HG03060 (cell line): ENCODE measurements around the gene GRM4.
"Not testable (repeated sequence)": the region's sequence is repeated elsewhere in the genome, so short reads cannot be mapped to it uniquely, and the experiment has no call there.

Experiments used
- ATAC-seq: cut with Tn5 transposase; IDR thresholded peaks from one replicate; pipeline ENCODE4 v1.9.1; 2021; ENCODE audit warnings: low read depth, moderate number of reproducible peaks; ENCODE audit not compliant: unreplicated experiment

The GRM4 gene

DNA sequence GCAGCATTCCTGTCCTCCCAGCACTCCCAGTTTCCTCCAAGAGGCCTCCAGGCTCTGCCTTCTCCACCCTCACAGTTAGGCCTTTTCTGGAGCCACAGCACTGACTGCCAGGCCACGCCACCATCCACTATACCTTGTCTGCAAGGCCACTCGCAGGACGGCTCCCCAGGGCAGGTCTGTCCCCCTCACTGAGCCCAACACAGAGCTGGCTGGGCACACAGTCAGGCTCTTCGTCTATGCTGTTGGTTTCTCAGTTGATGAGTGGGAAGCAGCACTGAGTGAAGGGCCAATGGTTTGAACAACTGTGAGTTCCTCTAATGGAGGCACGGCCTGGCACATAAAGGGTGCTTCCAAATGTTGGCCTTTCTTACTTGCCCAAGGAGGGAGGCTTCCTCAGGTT lies 95.2 kb downstream of the GRM4 start:
- no peak for ATAC-seq

- ATAC-seq = no peak
Observed at GRCh38 chr6:34049395-34050342, 96.2 kb downstream of the GRM4 start.

DNA sequence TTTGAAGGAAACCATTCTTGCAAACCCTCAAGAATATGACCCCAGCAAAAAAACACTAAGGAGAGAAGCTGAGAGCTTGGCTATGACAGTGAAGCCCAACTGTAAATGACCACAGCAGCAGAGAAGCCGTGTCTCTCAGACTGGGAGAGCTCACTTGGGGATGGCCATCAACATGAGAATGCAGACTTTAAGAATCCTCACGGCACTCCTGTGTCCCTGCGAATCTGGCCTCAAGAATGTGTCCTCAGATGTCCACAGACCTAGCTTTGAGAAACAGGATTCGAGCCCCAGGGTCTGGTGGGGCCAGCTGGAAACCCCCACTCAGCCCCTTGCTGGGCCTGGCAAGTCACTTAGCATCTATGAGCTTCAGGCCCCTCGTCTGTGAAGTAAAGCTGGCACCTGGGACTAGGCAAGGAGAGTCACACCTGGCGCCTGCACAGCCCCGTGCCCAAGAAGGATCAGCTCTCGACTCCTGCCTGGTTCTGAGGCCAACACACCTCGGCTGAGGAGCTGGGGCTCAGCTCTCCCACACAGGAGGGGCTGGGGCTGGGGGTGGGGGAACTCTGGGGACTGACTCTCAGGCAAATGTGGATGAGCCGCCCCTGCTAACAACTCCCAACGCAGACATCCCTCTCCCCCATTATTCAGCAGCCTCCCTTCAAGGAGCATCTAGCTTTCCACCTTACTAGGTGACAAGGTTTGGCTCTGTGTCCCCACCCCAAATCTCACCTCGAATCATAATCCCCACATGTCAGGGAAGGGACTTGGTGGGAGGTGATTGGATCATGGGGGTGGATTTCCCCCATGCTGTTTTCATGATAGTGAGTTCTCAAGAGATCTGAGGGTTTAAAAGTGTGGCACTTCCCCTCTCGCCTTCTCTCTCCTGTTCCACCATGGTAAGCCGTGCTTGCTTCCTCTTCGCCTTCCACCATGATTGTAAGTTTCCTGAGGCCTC lies 97.7 kb downstream of the GRM4 start:
- no peak for ATAC-seq

DNA sequence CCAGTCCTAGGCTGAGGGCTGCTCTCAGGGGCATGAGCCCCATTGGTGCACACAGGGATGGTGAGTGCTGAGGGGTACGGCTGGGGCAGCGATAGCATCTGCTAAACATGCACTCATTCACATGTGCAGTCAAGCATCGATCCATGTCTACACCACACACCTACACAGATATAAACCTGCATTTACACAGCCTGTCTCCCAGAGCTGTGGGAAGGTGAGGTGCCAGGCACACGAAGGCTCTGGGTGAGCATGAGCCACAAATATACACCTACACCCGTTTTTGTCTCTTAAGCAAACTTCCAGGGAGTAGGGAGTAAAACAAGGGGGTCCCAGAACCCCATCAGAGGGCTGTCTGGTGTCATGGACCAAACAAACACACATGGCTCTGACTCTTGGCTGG lies 99.3 kb downstream of the GRM4 start:
- no peak for ATAC-seq

GRCh38 chr6:34045771-34046170 lies 100.1 kb downstream of the GRM4 start:
- ATAC-seq = no peak

- no peak for ATAC-seq
Observed at GRCh38 chr6:34044945-34045595, 100.8 kb downstream of the GRM4 start.

- no peak for ATAC-seq
Observed at GRCh38 chr6:34043359-34043758, 102.5 kb downstream of the GRM4 start.

- ATAC-seq = not testable (repeated sequence)
Observed at GRCh38 chr6:34041998-34042397, 103.9 kb downstream of the GRM4 start.

- ATAC-seq = no peak
Observed at GRCh38 chr6:34041385-34041784, 104.5 kb downstream of the GRM4 start.

DNA sequence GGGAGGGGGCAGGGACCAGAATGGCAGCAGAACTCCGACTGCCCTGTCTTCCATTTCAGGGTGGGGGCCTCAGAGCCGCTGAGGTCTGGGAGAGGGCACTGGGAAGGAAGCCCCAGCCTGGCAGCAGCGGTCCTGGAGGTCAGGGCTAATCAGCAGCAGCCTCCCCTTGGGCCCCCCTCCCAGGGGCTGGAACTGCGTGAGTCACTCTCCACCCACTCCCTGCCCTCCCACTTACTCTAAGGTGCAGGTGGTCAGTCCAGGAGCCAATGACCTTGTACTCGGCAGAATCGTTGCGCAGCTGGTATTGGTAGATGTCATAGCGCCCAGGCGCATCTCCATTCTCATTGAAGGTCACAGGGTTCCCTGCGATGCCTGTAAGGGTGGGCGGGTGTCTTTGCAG lies 105.9 kb downstream of the GRM4 start:
- ATAC-seq = no peak

GRCh38 chr6:34037151-34037550 lies 108.7 kb downstream of the GRM4 start:
- no peak for ATAC-seq

GRCh38 chr6:34036357-34037069 lies 109.4 kb downstream of the GRM4 start:
- ATAC-seq = no peak

DNA sequence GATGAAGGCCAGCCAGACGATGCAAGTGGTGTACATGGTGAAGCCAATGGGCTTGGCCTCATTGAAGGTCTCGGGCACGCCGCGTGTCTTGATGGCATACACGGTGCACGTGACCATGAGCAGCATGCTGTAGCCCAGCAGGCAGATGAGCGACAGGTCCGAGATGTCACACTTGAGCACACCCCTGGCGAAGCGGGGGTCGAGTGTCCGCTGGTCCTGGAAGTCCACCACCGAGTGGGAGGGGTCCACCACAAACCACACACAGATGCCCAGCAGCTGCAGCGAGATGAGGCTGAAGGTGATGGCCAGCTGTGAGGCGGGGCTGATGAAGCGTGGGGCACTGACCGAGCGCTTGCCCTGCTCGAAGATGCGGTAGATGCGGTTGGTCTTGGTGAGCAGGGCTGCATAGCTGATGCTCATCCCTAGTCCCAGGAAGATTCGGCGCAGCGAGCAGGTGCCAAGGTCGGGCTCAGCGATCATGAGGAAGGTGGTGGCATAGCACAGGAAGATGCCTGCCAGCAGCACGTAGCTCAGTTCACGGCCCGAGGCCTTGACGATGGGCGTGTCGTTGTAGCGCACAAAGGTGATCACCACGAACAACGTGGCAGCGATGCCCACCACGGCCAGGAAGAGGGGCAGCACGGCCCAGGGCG lies 110.1 kb downstream of the GRM4 start:
- no peak for ATAC-seq

DNA sequence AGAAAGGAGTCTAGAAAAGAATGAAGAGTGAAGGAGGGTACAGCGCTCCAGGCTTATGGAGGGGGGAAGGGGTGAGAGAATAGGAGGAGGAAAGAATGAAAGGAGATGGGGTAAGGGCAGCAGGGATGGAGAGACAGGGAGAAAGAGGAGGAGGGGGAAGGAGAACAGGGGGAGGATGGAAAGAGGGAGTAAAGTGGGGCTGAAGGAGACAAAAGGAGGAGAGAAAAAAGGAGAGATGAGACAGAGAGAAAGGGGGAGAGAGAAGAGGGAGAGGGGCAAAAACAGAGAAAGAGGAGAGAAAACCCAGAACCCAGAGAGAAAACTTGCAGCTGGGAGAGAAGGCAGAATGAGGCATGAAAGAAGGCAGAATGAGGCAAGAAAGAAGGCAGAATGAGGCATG lies 110.7 kb downstream of the GRM4 start:
- ATAC-seq = no peak

GRCh38 chr6:34032856-34033255 lies 113.0 kb downstream of the GRM4 start:
- ATAC-seq = no peak

- ATAC-seq = no peak
Observed at GRCh38 chr6:34031625-34032383, 114.1 kb downstream of the GRM4 start.

DNA sequence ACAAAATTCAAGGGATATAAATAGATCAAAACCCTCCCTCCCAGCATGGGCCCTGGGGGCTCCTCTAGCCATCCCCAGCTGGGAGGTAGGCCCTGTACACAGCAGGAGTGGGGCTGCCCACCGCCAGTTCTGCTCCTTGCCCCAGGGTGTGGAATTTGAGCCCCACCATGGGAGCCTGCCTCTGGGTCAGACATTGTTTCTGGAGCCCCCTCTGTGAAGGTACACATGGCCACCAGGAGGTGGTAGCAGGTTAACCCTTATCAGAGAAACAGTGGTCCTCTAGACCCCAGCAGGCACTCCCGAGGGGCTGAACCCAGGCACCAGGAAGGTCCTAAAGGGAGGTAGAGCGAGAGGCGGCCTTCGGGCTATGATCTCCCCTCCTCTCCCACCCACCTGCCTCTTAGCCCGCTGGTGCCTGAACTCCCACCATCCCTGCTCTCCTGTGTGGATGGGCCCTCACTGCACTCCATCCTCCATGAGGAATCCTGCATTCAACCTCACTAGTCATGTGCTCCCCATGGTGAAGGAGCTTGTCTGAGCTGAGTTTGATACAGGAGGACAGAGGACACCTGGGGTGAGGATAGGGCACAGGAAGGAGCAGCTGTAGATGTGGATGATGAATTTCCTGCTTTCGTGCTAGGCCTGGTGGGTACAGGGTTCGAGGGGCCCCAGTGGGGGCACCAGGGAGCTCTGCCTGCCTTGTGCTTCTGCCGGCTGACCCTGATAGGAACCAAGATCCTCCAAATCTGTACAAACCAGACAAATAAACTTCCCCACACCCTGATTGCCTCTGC lies 114.9 kb downstream of the GRM4 start:
- no peak for ATAC-seq
